SU-DHL-6 (cell line): ENCODE data around the gene EFCAB9.

Experiments used
- H2AFZ ChIP-seq: fragments of 200-600 bp; sonication (generic); 2 replicates; pipeline ENCODE4 v1.6.1; 2014; ENCODE audit warnings: low read depth, mild to moderate bottlenecking, moderate library complexity, mixed read lengths, antibody characterized with exemption, low read length; ENCODE audit not compliant: severe bottlenecking
- H3F3A ChIP-seq: fragments of 200-600 bp; shearing (Covaris generic); 2 replicates; pipeline ENCODE4 v1.6.0; 2016; ENCODE audit warnings: antibody characterized with exemption, mild to moderate bottlenecking; ENCODE audit not compliant: insufficient read depth
- H3K27ac ChIP-seq: fragments of 200-600 bp; sonication (generic); 2 replicates; pipeline ENCODE4 v1.5.1; 2016; ENCODE audit warnings: low read depth, mild to moderate bottlenecking, low read length, moderate library complexity, mixed read lengths
- H3K27me3 ChIP-seq: fragments of 200-600 bp; sonication (generic), shearing (Covaris generic); 2 replicates; pipeline ENCODE4 v1.6.0; 2014; ENCODE audit warnings: mild to moderate bottlenecking, low read length
- H3K36me3 ChIP-seq: fragments of 200-600 bp; sonication (generic); 2 replicates; pipeline ENCODE4 v1.6.1; 2014; ENCODE audit warnings: mild to moderate bottlenecking, low read length, mixed read lengths
- H3K4me2 ChIP-seq: fragments of 300-600, 200-600 bp; shearing (Covaris generic), sonication (generic); 2 replicates; pipeline ENCODE4 v1.6.0; 2014; ENCODE audit warnings: low read length, low read depth, mild to moderate bottlenecking; ENCODE audit not compliant: poor library complexity, severe bottlenecking
- H3K4me3 ChIP-seq: fragments of 200-600 bp; sonication (generic); 2 replicates; pipeline ENCODE4 v1.5.1; 2014; ENCODE audit warnings: antibody characterized with exemption, low read length, mild to moderate bottlenecking, mixed read lengths; ENCODE audit not compliant: insufficient read depth, poor library complexity, severe bottlenecking
- H3K79me2 ChIP-seq: fragments of 200-600 bp; sonication (generic); 2 replicates; pipeline ENCODE4 v1.6.1; 2014; ENCODE audit warnings: mild to moderate bottlenecking, low read length, moderate library complexity; ENCODE audit not compliant: insufficient read depth
- H3K9ac ChIP-seq: fragments of 200-600 bp; sonication (generic); 2 replicates; pipeline ENCODE4 v1.7.0; 2014; ENCODE audit warnings: mild to moderate bottlenecking, low read length
- H3K9me2 ChIP-seq: fragments of 200-600 bp; sonication (generic); replicated peaks from 2 replicates; pipeline ENCODE4 v1.6.1; 2014; ENCODE audit warnings: low read length; ENCODE audit not compliant: insufficient read depth
- H3K9me3 ChIP-seq: fragments of 200-600 bp; sonication (generic); 2 replicates; pipeline ENCODE4 v1.6.1; 2014; ENCODE audit warnings: low read length, mixed read lengths; ENCODE audit not compliant: insufficient read depth
- H4K20me1 ChIP-seq: fragments of 200-600 bp; sonication (generic); 2 replicates; pipeline ENCODE4 v1.6.1; 2014; ENCODE audit warnings: low read depth, mild to moderate bottlenecking, antibody characterized with exemption, low read length, moderate library complexity, mixed read lengths
- CTCF ChIP-seq: fragments of 200-600 bp; sonication (generic); IDR thresholded peaks from one replicate; pipeline ENCODE4 v1.5.1; 2017; ENCODE audit warnings: antibody characterized with exemption, mild to moderate bottlenecking, low read length, moderate library complexity; ENCODE audit not compliant: insufficient read depth, poor library complexity, severe bottlenecking
- EZH2phosphoT487 ChIP-seq: fragments of 200-600 bp; sonication (generic), shearing (Covaris generic); conservative IDR thresholded peaks from 2 replicates; pipeline ENCODE4 v1.6.1; 2018; ENCODE audit warnings: mild to moderate bottlenecking, antibody characterized with exemption, low read length, moderate library complexity, mixed read lengths

Gene EFCAB9

GRCh38 chr5:172252501-172252900, 58.5 kb downstream of the EFCAB9 start:
- H3K4me3 ChIP-seq: no peak overlapping the region
- peaks cover 29% of the 10 kb centered on the region; the same call in 1 of the 2 replicates for H3K79me2 ChIP-seq
- H3F3A ChIP-seq: no peaks in the 10 kb centered on the region
- no peak overlapping the region for H3K4me2 ChIP-seq
- no peak overlapping the region for H2AFZ ChIP-seq
- peaks cover 9% of the 10 kb centered on the region; the same call in 1 of the 2 replicates for H3K9me3 ChIP-seq
- H4K20me1 ChIP-seq: no peaks in the 10 kb centered on the region
- no peak overlapping the region for H3K27ac ChIP-seq
- no peaks in the 10 kb centered on the region for H3K27me3 ChIP-seq
- H3K36me3 ChIP-seq: 0 out of 2 replicates have a peak, but pooled peaks cover 4% of the 10 kb centered on the region
- no peaks in the 10 kb centered on the region for H3K9me2 ChIP-seq
- TF ChIP-seq CTCF (no peak), EZH2phosphoT487 (no peak)
- no peak overlapping the region for H3K9ac ChIP-seq
